HUES48 (cell line): ENCODE measurements around the gene ANO7.

Experiments
- H3K27ac ChIP-seq: one replicate; pipeline ENCODE4 v1.7.0; 2013; ENCODE audit warnings: low read depth, low read length, inconsistent platforms
- H3K27me3 ChIP-seq: 2 replicates; pipeline ENCODE4 v1.6.1; 2013; ENCODE audit warnings: mild to moderate bottlenecking, low read length; ENCODE audit not compliant: control insufficient read depth, insufficient read depth
- H3K36me3 ChIP-seq: 2 replicates; pipeline ENCODE4 v1.6.1; 2013; ENCODE audit warnings: low read length; ENCODE audit not compliant: control insufficient read depth, insufficient read depth
- H3K4me1 ChIP-seq: 2 replicates; pipeline ENCODE4 v1.6.1; 2013; ENCODE audit warnings: mild to moderate bottlenecking, low read length; ENCODE audit not compliant: control insufficient read depth, insufficient read depth
- H3K4me3 ChIP-seq: 2 replicates; pipeline ENCODE4 v1.5.1; 2013; ENCODE audit warnings: mild to moderate bottlenecking, low read depth, low read length
- H3K9ac ChIP-seq: 2 replicates; pipeline ENCODE4 v1.6.1; 2013; ENCODE audit warnings: mild to moderate bottlenecking, low read depth, low read length, moderate library complexity
- H3K9me3 ChIP-seq: 2 replicates; pipeline ENCODE4 v1.6.1; 2013; ENCODE audit warnings: low read length; ENCODE audit not compliant: control insufficient read depth, insufficient read depth

Gene ANO7

DNA sequence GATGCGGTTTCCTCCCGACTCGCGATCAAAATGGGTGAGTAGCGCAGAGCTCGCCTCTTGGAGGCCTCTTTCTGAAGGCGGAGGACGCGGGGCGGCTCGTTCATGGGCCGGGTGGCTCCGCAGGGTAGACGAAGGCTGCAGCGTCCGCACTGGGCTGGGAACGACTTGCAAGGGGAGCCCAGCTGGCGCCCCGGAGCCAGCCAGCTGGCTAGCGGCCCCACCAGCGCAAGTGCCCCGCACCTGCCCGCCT, 38.9 kb upstream of the ANO7 start:
- Histone ChIP-seq H3K27me3 (0 out of 2 replicates have a peak, but pooled peaks cover 3% of the 10 kb centered on the region), H3K27ac (no peak overlapping the region), H3K9me3 (no peaks in the 10 kb centered on the region), H3K9ac (no peak overlapping the region), H3K4me3 (peak overlapping the region; percentile 86), H3K4me1 (peaks cover 20% of the 10 kb centered on the region; the same call in 1 of the 2 replicates), H3K36me3 (0 out of 2 replicates have a peak, but pooled peaks cover 7% of the 10 kb centered on the region)

- peak within 1 kb of the TSS; percentile 86 for H3K4me3 ChIP-seq
- H3K27ac ChIP-seq: peak within 1 kb of the TSS; percentile 57
- no peaks in the 10 kb centered on the region for H3K9me3 ChIP-seq
- 0 out of 2 replicates have a peak, but pooled peaks cover 3% of the 10 kb centered on the region for H3K27me3 ChIP-seq
- peak within 1 kb of the TSS; percentile 29; the same call in 1 of the 2 replicates for H3K9ac ChIP-seq
- peaks cover 20% of the 10 kb centered on the region; the same call in 1 of the 2 replicates for H3K4me1 ChIP-seq
- H3K36me3 ChIP-seq: 0 out of 2 replicates have a peak, but pooled peaks cover 7% of the 10 kb centered on the region
These were observed 38.4 kb upstream of the ANO7 start, which contains the start of gene PPP1R7 for GRCh38 chr2:241149925-241150659. TSS of gene PPP1R7 (plus strand) at chr2:241150467. CDS start at chr2:241150496, 29 bp downstream.

- H3K9ac ChIP-seq: peak overlapping the region; percentile 12; the same call in 1 of the 2 replicates
- no peaks in the 10 kb centered on the region for H3K9me3 ChIP-seq
- 0 out of 2 replicates have a peak, but pooled peaks cover 7% of the 10 kb centered on the region for H3K36me3 ChIP-seq
- H3K4me1 ChIP-seq: peaks cover 20% of the 10 kb centered on the region; the same call in 1 of the 2 replicates
- peak overlapping the region; percentile 86 for H3K4me3 ChIP-seq
- H3K27ac ChIP-seq: peak overlapping the region; percentile 57
- H3K27me3 ChIP-seq: 0 out of 2 replicates have a peak, but pooled peaks cover 3% of the 10 kb centered on the region
These were observed 37.6 kb upstream of the ANO7 start for GRCh38 chr2:241150660-241151530.

DNA sequence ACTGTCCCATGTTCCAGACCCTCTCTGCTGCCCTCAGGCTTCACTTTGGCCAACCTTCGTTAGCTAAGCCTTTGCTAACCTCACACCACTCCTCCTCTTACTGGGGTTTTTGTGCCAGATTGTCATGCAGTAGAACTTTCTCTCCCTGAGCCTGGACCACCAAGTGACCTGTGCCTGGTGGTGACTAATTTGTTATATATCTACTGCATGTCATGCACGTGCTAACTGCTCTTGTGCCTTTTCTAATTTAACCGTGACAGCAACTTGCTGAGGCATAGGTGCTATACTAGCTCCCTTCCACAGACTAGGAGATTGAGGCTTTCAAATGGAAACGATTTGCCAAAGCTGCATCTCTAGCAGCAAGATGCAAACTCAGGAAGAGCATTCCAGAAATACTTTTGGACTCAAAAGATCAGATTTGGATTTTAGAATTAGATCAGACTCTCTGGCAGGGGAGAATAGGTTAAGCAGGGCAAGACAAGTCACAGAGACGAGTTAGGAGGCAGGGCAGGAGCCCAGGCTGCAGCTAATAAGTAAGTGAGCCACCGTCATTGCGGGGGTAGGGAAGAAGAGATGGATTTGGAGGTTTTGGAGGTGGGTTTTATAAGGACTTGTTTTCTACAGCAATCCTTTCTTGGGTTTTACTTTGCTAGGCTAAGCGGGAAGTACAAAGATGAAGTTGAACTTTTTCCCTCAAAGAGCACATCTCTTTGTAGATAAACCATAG, 36.4 kb upstream of the ANO7 start:
- Histone ChIP-seq H3K36me3 (0 out of 2 replicates have a peak, but pooled peaks cover 7% of the 10 kb centered on the region), H3K4me3 (no peak overlapping the region; the same call in 1 of the 2 replicates), H3K4me1 (peaks cover 20% of the 10 kb centered on the region; the same call in 1 of the 2 replicates), H3K27me3 (0 out of 2 replicates have a peak, but pooled peaks cover 3% of the 10 kb centered on the region), H3K27ac (no peak overlapping the region), H3K9ac (no peak overlapping the region), H3K9me3 (no peaks in the 10 kb centered on the region)

DNA sequence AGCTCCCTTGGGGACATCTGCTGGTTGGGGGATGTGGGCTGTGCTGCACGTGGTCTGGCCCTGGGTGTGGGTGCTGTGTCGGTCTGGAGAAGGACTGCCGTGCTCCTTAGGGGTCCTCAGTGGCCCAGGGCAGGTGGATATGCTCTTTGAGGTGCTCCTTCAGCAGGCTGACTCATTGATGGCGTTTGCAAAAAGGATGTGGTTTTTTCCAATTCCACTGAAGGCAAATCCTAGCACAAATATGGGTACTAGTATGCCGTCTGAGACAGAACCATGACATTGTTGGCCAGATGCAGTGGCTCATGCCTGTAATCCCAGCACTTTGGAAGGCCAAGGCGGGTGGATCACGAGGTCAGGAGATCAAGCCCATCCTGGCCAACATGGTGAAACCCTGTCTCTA, 34.9 kb upstream of the ANO7 start:
- Histone ChIP-seq H3K9me3 (no peaks in the 10 kb centered on the region), H3K27ac (no peak overlapping the region), H3K27me3 (no peaks in the 10 kb centered on the region), H3K4me1 (peaks cover 14% of the 10 kb centered on the region; the same call in 1 of the 2 replicates), H3K36me3 (peaks cover 17% of the 10 kb centered on the region), H3K9ac (no peak overlapping the region), H3K4me3 (no peak overlapping the region)

GRCh38 chr2:241154915-241155314, 33.6 kb upstream of the ANO7 start:
- H3K36me3 ChIP-seq: peaks cover 26% of the 10 kb centered on the region

DNA sequence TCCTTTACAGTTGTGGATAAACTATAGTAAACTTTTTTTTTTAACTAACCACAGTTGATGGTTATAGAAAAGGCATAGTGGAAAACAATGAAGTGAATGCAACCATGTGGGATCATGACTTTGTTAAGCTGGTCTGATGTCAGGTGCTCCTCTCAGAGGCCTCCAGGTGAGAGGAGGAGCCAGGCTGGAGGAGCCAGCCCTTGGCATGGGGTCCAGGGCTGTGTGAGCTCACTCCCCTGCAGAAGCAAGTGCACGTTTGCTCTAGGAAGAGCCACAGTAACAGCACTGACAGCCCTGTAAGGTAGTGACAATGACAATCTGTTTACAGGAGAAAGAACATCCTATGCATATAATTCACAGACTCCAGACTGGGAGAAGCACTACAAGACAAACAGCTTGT, 32.5 kb upstream of the ANO7 start:
- Histone ChIP-seq H3K4me1 (peaks cover 12% of the 10 kb centered on the region; the same call in 1 of the 2 replicates), H3K27ac (no peak overlapping the region), H3K27me3 (no peaks in the 10 kb centered on the region), H3K9me3 (no peaks in the 10 kb centered on the region), H3K9ac (no peak overlapping the region), H3K4me3 (no peak overlapping the region), H3K36me3 (peaks cover 33% of the 10 kb centered on the region)

More at GRCh38 chr2:241154915-241155314, 33.6 kb upstream of the ANO7 start:
- Histone ChIP-seq H3K27ac (no peak overlapping the region), H3K4me3 (no peak overlapping the region), H3K27me3 (no peaks in the 10 kb centered on the region), H3K9me3 (no peaks in the 10 kb centered on the region), H3K4me1 (peaks cover 14% of the 10 kb centered on the region; the same call in 1 of the 2 replicates), H3K9ac (no peak overlapping the region)

DNA sequence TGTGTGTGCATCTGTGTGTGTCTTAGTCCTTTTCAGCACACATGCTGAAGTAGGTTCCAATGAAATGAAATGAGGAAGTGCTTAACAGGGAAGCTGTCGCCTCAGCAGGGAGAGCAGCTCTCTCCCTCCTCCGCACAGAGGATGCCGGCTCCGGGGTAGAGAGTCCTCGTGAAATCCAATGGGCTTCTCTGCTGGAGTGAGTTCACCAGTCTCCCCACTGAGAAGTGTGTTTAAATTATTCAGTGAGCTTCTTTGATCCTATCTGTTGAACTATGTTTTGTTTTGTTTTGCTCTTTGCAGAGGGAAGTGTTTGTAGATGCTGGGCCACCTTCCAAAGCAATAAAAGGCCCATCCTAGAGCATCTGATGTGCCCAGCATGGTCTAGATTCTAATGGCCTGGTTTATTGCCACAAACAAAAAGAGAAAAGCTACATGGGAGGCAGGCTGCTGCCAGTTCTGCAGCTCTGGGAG, 31.5 kb upstream of the ANO7 start:
- no peak overlapping the region for H3K4me3 ChIP-seq
- no peak overlapping the region for H3K9ac ChIP-seq
- peaks cover 38% of the 10 kb centered on the region for H3K36me3 ChIP-seq
- H3K9me3 ChIP-seq: no peaks in the 10 kb centered on the region
- H3K27ac ChIP-seq: peak overlapping the region; percentile 30
- H3K4me1 ChIP-seq: peaks cover 1% of the 10 kb centered on the region; the same call in 1 of the 2 replicates
- no peaks in the 10 kb centered on the region for H3K27me3 ChIP-seq

GRCh38 chr2:241157841-241158545, 30.5 kb upstream of the ANO7 start:
- H3K27me3 ChIP-seq: no peaks in the 10 kb centered on the region
- H3K9ac ChIP-seq: no peak overlapping the region
- H3K4me1 ChIP-seq: no peaks in the 10 kb centered on the region
- no peak overlapping the region for H3K4me3 ChIP-seq
- no peaks in the 10 kb centered on the region for H3K9me3 ChIP-seq
- H3K27ac ChIP-seq: no peak overlapping the region
- H3K36me3 ChIP-seq: peaks cover 37% of the 10 kb centered on the region

GRCh38 chr2:241158546-241158900, 30.0 kb upstream of the ANO7 start:
- H3K27me3 ChIP-seq: no peaks in the 10 kb centered on the region
- H3K4me1 ChIP-seq: no peaks in the 10 kb centered on the region
- no peak overlapping the region for H3K9ac ChIP-seq
- H3K9me3 ChIP-seq: no peaks in the 10 kb centered on the region
- no peak overlapping the region for H3K4me3 ChIP-seq
- H3K27ac ChIP-seq: no peak overlapping the region
- peaks cover 38% of the 10 kb centered on the region for H3K36me3 ChIP-seq
